HCT116 (cell line): ENCODE measurements around the gene CDYL2. TPM values are rescaled to one million over a fixed set of nuclear protein-coding genes. Genes with fewer than 3 reads are reported as not detected.

Experiments used
- ATAC-seq: fragments of 200-7000 bp; cut with Tn5 transposase; 2 replicates; pipeline ENCODE4 v1.9.1; 2020; ENCODE audit warnings: mild to moderate bottlenecking, moderate library complexity
- BruUV-seq: library from RNA; stranded (reverse); fragments of 400-500 nt; replicated peaks from 2 replicates; lab custom pipeline; 2021; lab: Mats Ljungman, UMichigan
- CTCF ChIA-PET: fragments of 300-600 bp; sonication (Branson Sonifier 250); formaldehyde crosslinking; loops from one replicate; lab custom pipeline; 2021; ENCODE audit warnings: antibody characterized with exemption; lab: Charles Lee
- POLR2A ChIA-PET: fragments of 300-600, 350-600 bp; sonication (Branson Sonifier 250); formaldehyde crosslinking; loops from one replicate; lab custom pipeline; 2021; ENCODE audit warnings: antibody characterized with exemption; lab: Charles Lee
- RAD21 ChIA-PET, 2 experiments: fragments of 300-600 bp; sonication (Branson Sonifier 250); formaldehyde crosslinking; loops; one replicate each; lab custom pipeline; 2023; ENCODE audit warnings: low total read pairs in 2 of 2; ENCODE audit not compliant: uncharacterized antibody in 2 of 2, unreplicated experiment in 2 of 2, low non-redundant PET in 1 of 2; lab: Charles Lee
- DNase-seq: peaks from one replicate; pipeline ENCODE4 v3.0.0-alpha.2; 2010; ENCODE audit warnings: low read depth, low spot score
- H2AFZ ChIP-seq: fragments of 200-600 bp; shearing (Covaris generic), sonication (generic); 2 replicates; pipeline ENCODE4 v1.6.1; 2017; ENCODE audit warnings: low read depth, mixed run types, mixed read lengths, antibody characterized with exemption, low read length; ENCODE audit not compliant: poor library complexity, severe bottlenecking
- H3K27ac ChIP-seq: 2 replicates; pipeline ENCODE4 v1.5.1; 2012; ENCODE audit warnings: low read depth, low read length
- H3K27me3 ChIP-seq: fragments of 200-600 bp; sonication (generic); 2 replicates; pipeline ENCODE4 v1.6.1; 2016; ENCODE audit warnings: mixed run types, low read length, mixed read lengths; ENCODE audit not compliant: insufficient read depth
- H3K36me3 ChIP-seq, 2 experiments: fragments of 200-500 bp in 1 of 2; fragments of 200-600 bp in 1 of 2; sonication (Bioruptor generic) in 1 of 2; sonication (generic) in 1 of 2; 2 replicates each; pipeline versions ENCODE4 v1.5.1 to v1.6.1; 2014 to 2016; ENCODE audit warnings: low read length in 2 of 2, inconsistent platforms in 1 of 2, mixed read lengths in 1 of 2, mixed run types in 1 of 2; ENCODE audit not compliant: insufficient read depth in 2 of 2, control insufficient read depth in 1 of 2
- H3K4me1 ChIP-seq, 2 experiments: fragments of 200-600 bp in 1 of 2; sonication (generic) in 1 of 2; 2 replicates each; pipeline versions ENCODE4 v1.5.1 to v1.6.1; 2012 to 2017; ENCODE audit warnings: low read length in 2 of 2, inconsistent platforms in 1 of 2, mild to moderate bottlenecking in 1 of 2, mixed read lengths in 1 of 2, mixed run types in 1 of 2, moderate library complexity in 1 of 2; ENCODE audit not compliant: insufficient read depth in 2 of 2, control insufficient read depth in 1 of 2
- H3K4me2 ChIP-seq: fragments of 200-600 bp; sonication (generic); 2 replicates; pipeline ENCODE4 v1.6.1; 2017; ENCODE audit warnings: mixed run types, low read length, mixed read lengths
- H3K4me3 ChIP-seq, 2 experiments: fragments of 200-600 bp in 1 of 2; sonication (generic) in 1 of 2; replicated peaks in 1 of 2; 2 replicates each; pipeline ENCODE4 v1.5.1; 2011 to 2016; ENCODE audit warnings: low read length in 2 of 2, control low read depth in 1 of 2, low read depth in 1 of 2, mild to moderate bottlenecking in 1 of 2, mixed read lengths in 1 of 2, mixed run types in 1 of 2
- H3K79me2 ChIP-seq: fragments of 200-600 bp; sonication (generic); 2 replicates; pipeline ENCODE4 v1.6.1; 2017; ENCODE audit warnings: mild to moderate bottlenecking, mixed run types, low read length, moderate library complexity, mixed read lengths; ENCODE audit not compliant: insufficient read depth
- H3K9ac ChIP-seq: fragments of 200-600 bp; sonication (generic); 2 replicates; pipeline ENCODE4 v1.6.1; 2016; ENCODE audit warnings: low read length, mixed read lengths
- H3K9me2 ChIP-seq: fragments of 200-600 bp; sonication (generic), shearing (Covaris generic); 2 replicates; pipeline ENCODE4 v1.6.1; 2017; ENCODE audit warnings: mixed run types, mild to moderate bottlenecking, moderate library complexity; ENCODE audit not compliant: insufficient read depth
- H3K9me3 ChIP-seq, 2 experiments: fragments of 200-500 bp in 1 of 2; fragments of 200-600 bp in 1 of 2; sonication (Bioruptor generic) in 1 of 2; sonication (generic) in 1 of 2; 2 replicates each; pipeline ENCODE4 v1.6.1; 2014 to 2017; ENCODE audit warnings: low read length in 2 of 2, mixed read lengths in 2 of 2, inconsistent platforms in 1 of 2, low read depth in 1 of 2, mild to moderate bottlenecking in 1 of 2, mixed run types in 1 of 2, moderate library complexity in 1 of 2; ENCODE audit not compliant: control insufficient read depth in 1 of 2, insufficient read depth in 1 of 2
- H4K20me1 ChIP-seq: fragments of 200-600 bp; sonication (generic), shearing (Covaris generic); 2 replicates; pipeline ENCODE4 v1.6.1; 2017; ENCODE audit warnings: mixed run types, mild to moderate bottlenecking, moderate library complexity; ENCODE audit not compliant: insufficient read depth
- EZH2phosphoT487 ChIP-seq: fragments of 200-600 bp; IDR thresholded peaks from 2 replicates; pipeline ENCODE4 v1.6.1; 2018; ENCODE audit warnings: antibody characterized with exemption, borderline replicate concordance
- FOSL1 ChIP-seq: IDR thresholded peaks from 2 replicates; pipeline ENCODE4 v1.6.1; 2012; ENCODE audit warnings: low read depth
- JUND ChIP-seq: IDR thresholded peaks from 2 replicates; pipeline ENCODE4 v1.6.1; 2012
- SIN3A ChIP-seq: IDR thresholded peaks from 2 replicates; pipeline ENCODE4 v1.6.1; 2012; ENCODE audit warnings: low read depth
- SP1 ChIP-seq: IDR thresholded peaks from 2 replicates; pipeline ENCODE4 v1.6.1; 2012; ENCODE audit warnings: low read depth
- intact Hi-C: fragments of 100-400 bp; cut with micrococcal nuclease; formaldehyde crosslinking; loops from 2 replicates; pipeline ENCODE4 v1.10.0; 2022
- total RNA-seq: library from RNA; stranded (reverse); gene quantifications from one replicate; pipeline ENCODE4 v1.2.1, GENCODE V29; 2021; ENCODE audit not compliant: unreplicated experiment
- TF ChIP-seq, protein P1 (sequence below): IDR thresholded peaks from 2 replicates; pipeline ENCODE4 v1.6.1; 2011; ENCODE audit warnings: mild to moderate bottlenecking, low read length, moderate library complexity; ENCODE audit not compliant: insufficient replicate concordance; ENCODE audit errors: extremely low read depth
- TF ChIP-seq, protein P2 (sequence below): IDR thresholded peaks from 2 replicates; pipeline ENCODE4 v1.6.1; 2012
- TF ChIP-seq, protein P3 (sequence below): IDR thresholded peaks from 2 replicates; pipeline ENCODE4 v1.6.1; 2012; ENCODE audit warnings: low read depth
- TF ChIP-seq, protein P4 (sequence below), 3 experiments: fragments of 200-600 bp in 1 of 3; sonication (generic) in 1 of 3; IDR thresholded peaks in 2 of 3; conservative IDR thresholded peaks in 1 of 3; 2 replicates each; pipeline ENCODE4 v1.5.1; 2012 to 2017; ENCODE audit warnings: low read depth in 2 of 3, low read length in 2 of 3, antibody characterized with exemption in 1 of 3, borderline replicate concordance in 1 of 3, control low read depth in 1 of 3, mild to moderate bottlenecking in 1 of 3, mixed read lengths in 1 of 3, mixed run types in 1 of 3, moderate library complexity in 1 of 3; ENCODE audit not compliant: insufficient read depth in 1 of 3

CDYL2 gene
- total RNA-seq, 1 experiment from 2014 or later = 0.10 TPM

GRCh38 chr16:80846680-80847079, 42.3 kb upstream of the CDYL2 start:
- H3K9me3 ChIP-seq = no peaks in the 10 kb centered on the region
- DNase-seq (no peak), ATAC-seq (no peak)
- no peaks in the 10 kb centered on the region for H3K79me2 ChIP-seq
- H3K9ac ChIP-seq = no peak overlapping the region
- no peaks in the 10 kb centered on the region for H3K27me3 ChIP-seq
- no peaks in the 10 kb centered on the region for H3K4me1 ChIP-seq
- no peaks in the 10 kb centered on the region for H3K36me3 ChIP-seq
- no peak overlapping the region for H2AFZ ChIP-seq
- no peak overlapping the region for H3K4me2 ChIP-seq
- no TSS peak for BruUV-seq
- TF ChIP-seq JUND (no peak), EZH2phosphoT487 (no peak)
- TF ChIP-seq, protein P1, sequence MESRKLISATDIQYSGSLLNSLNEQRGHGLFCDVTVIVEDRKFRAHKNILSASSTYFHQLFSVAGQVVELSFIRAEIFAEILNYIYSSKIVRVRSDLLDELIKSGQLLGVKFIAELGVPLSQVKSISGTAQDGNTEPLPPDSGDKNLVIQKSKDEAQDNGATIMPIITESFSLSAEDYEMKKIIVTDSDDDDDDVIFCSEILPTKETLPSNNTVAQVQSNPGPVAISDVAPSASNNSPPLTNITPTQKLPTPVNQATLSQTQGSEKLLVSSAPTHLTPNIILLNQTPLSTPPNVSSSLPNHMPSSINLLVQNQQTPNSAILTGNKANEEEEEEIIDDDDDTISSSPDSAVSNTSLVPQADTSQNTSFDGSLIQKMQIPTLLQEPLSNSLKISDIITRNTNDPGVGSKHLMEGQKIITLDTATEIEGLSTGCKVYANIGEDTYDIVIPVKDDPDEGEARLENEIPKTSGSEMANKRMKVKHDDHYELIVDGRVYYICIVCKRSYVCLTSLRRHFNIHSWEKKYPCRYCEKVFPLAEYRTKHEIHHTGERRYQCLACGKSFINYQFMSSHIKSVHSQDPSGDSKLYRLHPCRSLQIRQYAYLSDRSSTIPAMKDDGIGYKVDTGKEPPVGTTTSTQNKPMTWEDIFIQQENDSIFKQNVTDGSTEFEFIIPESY = no peak
- no peak overlapping the region for H3K27ac ChIP-seq
- H4K20me1 ChIP-seq = no peaks in the 10 kb centered on the region
- H3K9me2 ChIP-seq = no peaks in the 10 kb centered on the region
- RAD21 ChIA-PET = no interaction called here
- H3K4me3 ChIP-seq = no peak overlapping the region
- CTCF ChIA-PET = no interaction called here
- POLR2A ChIA-PET = no interaction called here
- intact Hi-C loops = no loop called here

DNA sequence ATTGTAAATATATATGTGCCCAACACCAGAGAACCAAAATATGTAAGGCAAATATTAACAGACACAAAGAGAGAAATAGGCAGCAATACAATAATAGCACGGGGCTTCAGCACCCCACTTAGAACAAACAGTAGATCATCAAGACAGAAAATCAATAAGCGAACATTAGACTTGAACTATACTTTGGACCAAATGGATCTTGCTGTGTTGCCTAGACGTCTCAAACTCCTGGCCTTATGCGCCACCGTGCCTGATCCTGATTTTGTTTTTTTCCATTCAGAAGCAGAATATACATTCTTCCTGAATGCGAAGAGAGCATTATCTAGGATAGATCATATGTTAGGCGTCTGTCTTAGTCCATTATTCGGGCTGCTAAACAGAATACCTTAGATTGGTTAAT, 41.9 kb upstream of the CDYL2 start:
- POLR2A ChIA-PET = no interaction called here

More for the DNA sequence above, 41.9 kb upstream of the CDYL2 start:
- ChIA-PET RAD21 (no interaction called here), CTCF (no interaction called here)
- intact Hi-C loops = no loop called here
- Histone ChIP-seq H3K27me3 (no peaks in the 10 kb centered on the region), H3K27ac (no peak overlapping the region), H3K4me1 (no peaks in the 10 kb centered on the region), H3K4me3 (no peak overlapping the region), H2AFZ (no peak overlapping the region), H3K9ac (no peak overlapping the region), H3K9me3 (0 out of 4 replicates have a peak, but pooled peaks cover 0 to 3% of the 10 kb centered on the region in 2 experiments), H3K9me2 (no peaks in the 10 kb centered on the region), H3K36me3 (no peaks in the 10 kb centered on the region), H3K79me2 (no peaks in the 10 kb centered on the region), H4K20me1 (no peaks in the 10 kb centered on the region), H3K4me2 (no peak overlapping the region)
- DNase-seq = no peak
- ATAC-seq = no peak
- no TSS peak for BruUV-seq
- TF ChIP-seq SP1 = no peak
- TF ChIP-seq, protein P2, sequence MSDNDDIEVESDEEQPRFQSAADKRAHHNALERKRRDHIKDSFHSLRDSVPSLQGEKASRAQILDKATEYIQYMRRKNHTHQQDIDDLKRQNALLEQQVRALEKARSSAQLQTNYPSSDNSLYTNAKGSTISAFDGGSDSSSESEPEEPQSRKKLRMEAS = no peak
- TF ChIP-seq, protein P3, sequence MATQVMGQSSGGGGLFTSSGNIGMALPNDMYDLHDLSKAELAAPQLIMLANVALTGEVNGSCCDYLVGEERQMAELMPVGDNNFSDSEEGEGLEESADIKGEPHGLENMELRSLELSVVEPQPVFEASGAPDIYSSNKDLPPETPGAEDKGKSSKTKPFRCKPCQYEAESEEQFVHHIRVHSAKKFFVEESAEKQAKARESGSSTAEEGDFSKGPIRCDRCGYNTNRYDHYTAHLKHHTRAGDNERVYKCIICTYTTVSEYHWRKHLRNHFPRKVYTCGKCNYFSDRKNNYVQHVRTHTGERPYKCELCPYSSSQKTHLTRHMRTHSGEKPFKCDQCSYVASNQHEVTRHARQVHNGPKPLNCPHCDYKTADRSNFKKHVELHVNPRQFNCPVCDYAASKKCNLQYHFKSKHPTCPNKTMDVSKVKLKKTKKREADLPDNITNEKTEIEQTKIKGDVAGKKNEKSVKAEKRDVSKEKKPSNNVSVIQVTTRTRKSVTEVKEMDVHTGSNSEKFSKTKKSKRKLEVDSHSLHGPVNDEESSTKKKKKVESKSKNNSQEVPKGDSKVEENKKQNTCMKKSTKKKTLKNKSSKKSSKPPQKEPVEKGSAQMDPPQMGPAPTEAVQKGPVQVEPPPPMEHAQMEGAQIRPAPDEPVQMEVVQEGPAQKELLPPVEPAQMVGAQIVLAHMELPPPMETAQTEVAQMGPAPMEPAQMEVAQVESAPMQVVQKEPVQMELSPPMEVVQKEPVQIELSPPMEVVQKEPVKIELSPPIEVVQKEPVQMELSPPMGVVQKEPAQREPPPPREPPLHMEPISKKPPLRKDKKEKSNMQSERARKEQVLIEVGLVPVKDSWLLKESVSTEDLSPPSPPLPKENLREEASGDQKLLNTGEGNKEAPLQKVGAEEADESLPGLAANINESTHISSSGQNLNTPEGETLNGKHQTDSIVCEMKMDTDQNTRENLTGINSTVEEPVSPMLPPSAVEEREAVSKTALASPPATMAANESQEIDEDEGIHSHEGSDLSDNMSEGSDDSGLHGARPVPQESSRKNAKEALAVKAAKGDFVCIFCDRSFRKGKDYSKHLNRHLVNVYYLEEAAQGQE = no peak
- TF ChIP-seq, protein P4, sequence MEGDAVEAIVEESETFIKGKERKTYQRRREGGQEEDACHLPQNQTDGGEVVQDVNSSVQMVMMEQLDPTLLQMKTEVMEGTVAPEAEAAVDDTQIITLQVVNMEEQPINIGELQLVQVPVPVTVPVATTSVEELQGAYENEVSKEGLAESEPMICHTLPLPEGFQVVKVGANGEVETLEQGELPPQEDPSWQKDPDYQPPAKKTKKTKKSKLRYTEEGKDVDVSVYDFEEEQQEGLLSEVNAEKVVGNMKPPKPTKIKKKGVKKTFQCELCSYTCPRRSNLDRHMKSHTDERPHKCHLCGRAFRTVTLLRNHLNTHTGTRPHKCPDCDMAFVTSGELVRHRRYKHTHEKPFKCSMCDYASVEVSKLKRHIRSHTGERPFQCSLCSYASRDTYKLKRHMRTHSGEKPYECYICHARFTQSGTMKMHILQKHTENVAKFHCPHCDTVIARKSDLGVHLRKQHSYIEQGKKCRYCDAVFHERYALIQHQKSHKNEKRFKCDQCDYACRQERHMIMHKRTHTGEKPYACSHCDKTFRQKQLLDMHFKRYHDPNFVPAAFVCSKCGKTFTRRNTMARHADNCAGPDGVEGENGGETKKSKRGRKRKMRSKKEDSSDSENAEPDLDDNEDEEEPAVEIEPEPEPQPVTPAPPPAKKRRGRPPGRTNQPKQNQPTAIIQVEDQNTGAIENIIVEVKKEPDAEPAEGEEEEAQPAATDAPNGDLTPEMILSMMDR (IDR thresholded peaks at IDR 0.05 in 2 of 3, conservative IDR thresholded peaks at IDR 0.05 in 1 of 3; ENCODE audit: borderline replicate concordance in 1 of 3, insufficient read depth in 1 of 3, low read depth in 2 of 3, low read length in 2 of 3) = no peak
- no peak for TF ChIP-seq SIN3A
- TF ChIP-seq EZH2phosphoT487 = no peak
- TF ChIP-seq FOSL1 = no peak
